ENCODE data around the gene TXNRD2. TPM values are rescaled to one million over a fixed set of nuclear protein-coding genes. Genes with fewer than 3 reads are reported as not detected.

The TXNRD2 gene
- total RNA-seq, 1 experiment from 2014 or later, result 19.7 TPM

GRCh38 chr22:19841641-19842392, 99.8 kb downstream of the TXNRD2 start:
- H3K9me2 ChIP-seq (ENCODE audit: insufficient read depth), result no peaks in the 10 kb centered on the region
- no peak overlapping the region for H3K4me2 ChIP-seq (ENCODE audit: low read length)
- POLR2A ChIA-PET, result no interaction called here
- no peak overlapping the region for H3K4me3 ChIP-seq (replicated peaks in 1 of 2; ENCODE audit: low read depth in 1 of 2, low read length in 2 of 2)
- ATAC-seq (no peak), DNase-seq (ENCODE audit: low read depth, low spot score) (no peak)
- no peaks in the 10 kb centered on the region for H4K20me1 ChIP-seq (ENCODE audit: insufficient read depth)
- BruUV-seq (replicated peaks), result no TSS peak
- intact Hi-C loops (cut with micrococcal nuclease), result no loop called here
- no peak overlapping the region for H3K9ac ChIP-seq (ENCODE audit: low read length)
- peaks cover 0 to 5% of the 10 kb centered on the region in 2 experiments; a peak in 1 of 4 replicates for H3K4me1 ChIP-seq (ENCODE audit: control insufficient read depth in 1 of 2, insufficient read depth in 2 of 2, low read length in 2 of 2)
- 0 out of 4 replicates have a peak, but pooled peaks cover 0 to under 1% of the 10 kb centered on the region in 2 experiments for H3K36me3 ChIP-seq (ENCODE audit: control insufficient read depth in 1 of 2, insufficient read depth in 2 of 2, low read length in 2 of 2)
- TF ChIP-seq EGR1 (IDR thresholded peaks at IDR 0.05; ENCODE audit: low read depth), result no peak
- TF ChIP-seq CBX3 (IDR thresholded peaks at IDR 0.05; ENCODE audit: low read depth), result no peak
- peak; percentile 19; the same call in 1 of the 2 replicates for TF ChIP-seq RAD21 (IDR thresholded peaks at IDR 0.05; ENCODE audit: low read depth)
- TF ChIP-seq EZH2phosphoT487 (IDR thresholded peaks at IDR 0.05; ENCODE audit: borderline replicate concordance), result no peak
- peak in 1 of 3 experiments; percentile 20; a peak in 1 of 6 replicates for TF ChIP-seq CTCF (IDR thresholded peaks at IDR 0.05 in 2 of 3, conservative IDR thresholded peaks at IDR 0.05 in 1 of 3; ENCODE audit: borderline replicate concordance in 1 of 3, insufficient read depth in 1 of 3, low read depth in 2 of 3, low read length in 2 of 3)
- no peaks in the 10 kb centered on the region for H3K9me3 ChIP-seq (ENCODE audit: control insufficient read depth in 1 of 2, insufficient read depth in 1 of 2, low read depth in 1 of 2, low read length in 2 of 2)
- H3K79me2 ChIP-seq (ENCODE audit: insufficient read depth, low read length), result no peaks in the 10 kb centered on the region; the same call in 1 of the 2 replicates
- H3K27ac ChIP-seq (ENCODE audit: low read depth, low read length), result no peak overlapping the region
- H2AFZ ChIP-seq (ENCODE audit: low read depth, low read length, poor library complexity, severe bottlenecking), result no peak overlapping the region
- CTCF ChIA-PET, result interaction anchor here (1.2 kb wide), 1 partner anchor 85 kb away, joined by 3 read pairs; no protein-coding TSS in a partner anchor
- RAD21 ChIA-PET (ENCODE audit: low non-redundant PET in 1 of 2, low total read pairs in 2 of 2, uncharacterized antibody in 2 of 2, unreplicated experiment in 2 of 2), result no interaction called here
- no peaks in the 10 kb centered on the region for H3K27me3 ChIP-seq (ENCODE audit: insufficient read depth, low read length)

Measured in HCT116 (cell line).